SK-N-SH (cell line): ENCODE measurements around the gene SPINT1. TPM values are rescaled to one million over a fixed set of nuclear protein-coding genes. Genes with fewer than 3 reads are reported as not detected.

Experiments
- CTCF ChIA-PET: fragments of 300-600, 350-600 bp; formaldehyde crosslinking; extraction: SDS; loops from one replicate; lab custom pipeline; 2021; lab: Yijun Ruan, JAX
- POLR2A ChIA-PET: fragments of 350-600 bp; sonication (Branson Sonifier 250); formaldehyde crosslinking; extraction: SDS; loops from one replicate; lab custom pipeline; 2020; ENCODE audit warnings: antibody characterized with exemption, inconsistent platforms; lab: Yijun Ruan, JAX
- DNase-seq: peaks from one replicate; pipeline ENCODE4 v3.0.0; 2012
- H2AFZ ChIP-seq: fragments of 200-600 bp; sonication (generic); 2 replicates; pipeline ENCODE4 v1.8.1; 2016; ENCODE audit warnings: antibody characterized with exemption, mild to moderate bottlenecking, low read depth
- H3F3A ChIP-seq: fragments of 200-600 bp; sonication (generic); replicated peaks from 2 replicates; pipeline ENCODE3; 2016; ENCODE audit warnings: antibody characterized with exemption, mild to moderate bottlenecking; ENCODE audit not compliant: insufficient read depth
- H3K27ac ChIP-seq, 2 experiments: fragments of 200-500 bp in 1 of 2; fragments of 200-600 bp in 1 of 2; sonication (Bioruptor generic) in 1 of 2; sonication (generic), shearing (Covaris generic) in 1 of 2; 2 replicates each; pipeline versions ENCODE4 v1.5.1 to v1.6.1; 2014 to 2016; ENCODE audit warnings: low read depth in 2 of 2, inconsistent platforms in 1 of 2, low read length in 1 of 2, mild to moderate bottlenecking in 1 of 2, mixed read lengths in 1 of 2
- H3K27me3 ChIP-seq: fragments of 200-600 bp; sonication (generic), shearing (Covaris generic); 2 replicates; pipeline ENCODE4 v1.6.1; 2016; ENCODE audit warnings: mixed run types; ENCODE audit not compliant: insufficient read depth
- H3K36me3 ChIP-seq, 2 experiments: fragments of 200-500 bp in 1 of 2; fragments of 200-600 bp in 1 of 2; sonication (Bioruptor generic) in 1 of 2; sonication (generic) in 1 of 2; replicated peaks in 1 of 2; 2 replicates each; pipeline versions ENCODE3 to v1.5.1; 2014 to 2016; ENCODE audit warnings: low read length in 1 of 2, mild to moderate bottlenecking in 1 of 2; ENCODE audit not compliant: insufficient read depth in 2 of 2, control insufficient read depth in 1 of 2
- H3K4me1 ChIP-seq, 2 experiments: fragments of 200-500 bp in 1 of 2; fragments of 200-600 bp in 1 of 2; sonication (Bioruptor generic) in 1 of 2; sonication (generic), shearing (Covaris generic) in 1 of 2; 2 replicates each; pipeline versions ENCODE4 v1.5.1 to v1.6.1; 2014 to 2016; ENCODE audit warnings: low read depth in 1 of 2, low read length in 1 of 2, mixed run types in 1 of 2; ENCODE audit not compliant: insufficient read depth in 2 of 2, control insufficient read depth in 1 of 2
- H3K4me2 ChIP-seq: fragments of 200-600 bp; sonication (generic), shearing (Covaris generic); 2 replicates; pipeline ENCODE4 v1.6.1; 2017; ENCODE audit warnings: mixed run types
- H3K4me3 ChIP-seq, 2 experiments: fragments of 200-500 bp in 1 of 2; fragments of 200-600 bp in 1 of 2; sonication (Bioruptor generic) in 1 of 2; sonication (generic), shearing (Covaris generic) in 1 of 2; 2 replicates each; pipeline versions ENCODE4 v1.5.1 to v1.8.1; 2014 to 2016; ENCODE audit warnings: low read depth in 2 of 2, inconsistent platforms in 1 of 2, low read length in 1 of 2, mild to moderate bottlenecking in 1 of 2, mixed read lengths in 1 of 2, moderate library complexity in 1 of 2
- H3K79me2 ChIP-seq: fragments of 200-600 bp; sonication (generic); 2 replicates; pipeline ENCODE4 v1.8.1; 2017; ENCODE audit warnings: mild to moderate bottlenecking; ENCODE audit not compliant: insufficient read depth
- H3K9ac ChIP-seq: fragments of 200-600 bp; sonication (generic); 2 replicates; pipeline ENCODE4 v1.6.1; 2017; ENCODE audit warnings: mixed run types
- H3K9me2 ChIP-seq: fragments of 200-600 bp; sonication (generic); 2 replicates; pipeline ENCODE4 v1.6.1; 2017; ENCODE audit warnings: mixed run types
- H3K9me3 ChIP-seq: fragments of 200-600 bp; sonication (generic); 2 replicates; pipeline ENCODE4 v1.6.1; 2017; ENCODE audit warnings: mixed run types, mild to moderate bottlenecking, moderate library complexity
- H4K20me1 ChIP-seq: fragments of 200-600 bp; sonication (generic); 2 replicates; pipeline ENCODE4 v1.6.1; 2017; ENCODE audit warnings: mild to moderate bottlenecking, mixed run types; ENCODE audit not compliant: insufficient read depth
- CHD2 ChIP-seq: fragments of 150-350 bp; IDR thresholded peaks from 2 replicates; pipeline ENCODE4 v1.6.1; 2018; ENCODE audit warnings: low read length; ENCODE audit not compliant: partially characterized antibody
- ELF1 ChIP-seq: IDR thresholded peaks from 2 replicates; pipeline ENCODE4 v1.4.0; 2012
- EP300 ChIP-seq, 2 experiments: IDR thresholded peaks; 2 replicates each; pipeline versions ENCODE4 v1.4.0 to v1.6.1; 2012; ENCODE audit warnings: borderline replicate concordance in 1 of 2, low read depth in 1 of 2, low read length in 1 of 2
- FOSL2 ChIP-seq: IDR thresholded peaks from 2 replicates; pipeline ENCODE4 v1.4.0; 2012; ENCODE audit warnings: low read depth, mild to moderate bottlenecking, moderate library complexity, borderline replicate concordance
- FOXJ3 ChIP-seq: sonication (generic); formaldehyde crosslinking; IDR thresholded peaks from 2 replicates; pipeline ENCODE4 v1.5.1; 2020; ENCODE audit warnings: mild to moderate bottlenecking, missing genetic modification reagents
- FOXM1 ChIP-seq: IDR thresholded peaks from 2 replicates; pipeline ENCODE4 v1.4.0; 2012; ENCODE audit warnings: low read depth, mild to moderate bottlenecking
- GABPA ChIP-seq: IDR thresholded peaks from 2 replicates; pipeline ENCODE4 v1.4.0; 2012; ENCODE audit warnings: low read depth, mild to moderate bottlenecking
- MEF2A ChIP-seq: IDR thresholded peaks from 2 replicates; pipeline ENCODE4 v1.4.0; 2012; ENCODE audit warnings: low read depth, borderline replicate concordance
- MXI1 ChIP-seq: IDR thresholded peaks from 2 replicates; pipeline ENCODE4 v1.6.1; 2012; ENCODE audit warnings: mild to moderate bottlenecking, low read depth, low read length, improper control_type of control experiment
- NFIC ChIP-seq: IDR thresholded peaks from 2 replicates; pipeline ENCODE4 v1.4.0; 2012; ENCODE audit warnings: borderline replicate concordance
- NRF1 ChIP-seq: IDR thresholded peaks from 2 replicates; pipeline ENCODE4 v1.6.1; 2012; ENCODE audit warnings: low read depth, mild to moderate bottlenecking, low read length
- POLR2AphosphoS5 ChIP-seq: IDR thresholded peaks from 2 replicates; pipeline ENCODE4 v1.6.1; 2012; ENCODE audit warnings: low read depth, low read length
- RAD21 ChIP-seq: IDR thresholded peaks from 2 replicates; pipeline ENCODE4 v1.6.1; 2012; ENCODE audit warnings: mild to moderate bottlenecking, low read length
- RFX5 ChIP-seq: IDR thresholded peaks from 2 replicates; pipeline ENCODE4 v1.6.1; 2012; ENCODE audit warnings: mild to moderate bottlenecking, improper control_type of control experiment, low read length
- SIN3A ChIP-seq: IDR thresholded peaks from 2 replicates; pipeline ENCODE4 v1.6.1; 2012; ENCODE audit warnings: low read depth, mild to moderate bottlenecking, low read length, moderate library complexity, borderline replicate concordance
- SMC3 ChIP-seq: IDR thresholded peaks from 2 replicates; pipeline ENCODE4 v1.6.1; 2012; ENCODE audit warnings: low read depth, low read length, improper control_type of control experiment
- TCF12 ChIP-seq: IDR thresholded peaks from 2 replicates; pipeline ENCODE4 v1.4.0; 2012
- TEAD4 ChIP-seq: IDR thresholded peaks from 2 replicates; pipeline ENCODE4 v1.4.0; 2012; ENCODE audit warnings: mild to moderate bottlenecking, borderline replicate concordance; ENCODE audit not compliant: insufficient read depth
- YY1 ChIP-seq: IDR thresholded peaks from 2 replicates; pipeline ENCODE4 v1.4.0; 2012; ENCODE audit warnings: low read depth, mild to moderate bottlenecking
- WGBS: methylation state at CpG from one replicate; pipeline ENCODE4 v1.1.6; 2017; ENCODE audit warnings: low lambda C conversion rate; 5-methylcytosine and 5-hydroxymethylcytosine counted together
- polyA plus RNA-seq, 3 experiments: library from polyadenylated mRNA; depleted of rRNA; stranded (reverse); fragments of >200 nt; gene quantifications; 2 replicates each; pipeline ENCODE4 v1.2.3, GENCODE V29; 2012
- TF ChIP-seq, protein P1 (sequence below): fragments of 200-600 bp; sonication (generic); IDR thresholded peaks from 2 replicates; pipeline ENCODE4 v1.6.1; 2017; ENCODE audit warnings: antibody characterized with exemption, mild to moderate bottlenecking, moderate library complexity
- TF ChIP-seq, protein P2 (sequence below): IDR thresholded peaks from 2 replicates; pipeline ENCODE4 v1.4.0; 2012; ENCODE audit warnings: low read depth, borderline replicate concordance
- TF ChIP-seq, protein P3 (sequence below): IDR thresholded peaks from 2 replicates; pipeline ENCODE4 v1.6.1; 2012; ENCODE audit warnings: mild to moderate bottlenecking, low read depth, low read length, moderate library complexity
- TF ChIP-seq, protein P4 (sequence below): IDR thresholded peaks from 2 replicates; pipeline ENCODE4 v1.4.0; 2012; ENCODE audit warnings: low read depth

Gene SPINT1
- polyA plus RNA-seq, 1 of the 3 experiments (the other 2 are of a cell fraction), result 2.0 TPM

DNA sequence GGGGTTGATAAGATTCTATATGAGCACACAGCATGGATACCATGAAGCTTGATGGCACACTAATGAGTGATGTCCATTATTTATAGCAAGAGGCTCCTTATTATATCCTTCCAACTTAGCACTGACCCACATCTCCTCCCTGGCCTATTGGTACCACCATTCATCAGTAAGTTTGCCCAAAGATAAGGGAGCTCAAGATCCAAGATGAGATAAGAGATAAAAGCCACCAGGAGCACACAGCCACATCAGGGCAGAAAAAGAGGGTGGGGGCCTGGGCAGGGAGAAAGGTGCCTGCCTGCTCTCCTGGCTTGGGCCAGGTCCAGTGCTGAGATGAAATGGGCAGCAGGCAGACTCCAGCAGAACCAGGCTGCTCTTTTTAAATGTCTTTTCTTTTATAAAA, 10.9 kb upstream of the SPINT1 start:
- Histone ChIP-seq H3F3A (no peaks in the 10 kb centered on the region), H3K4me2 (no peak overlapping the region), H3K4me3 (no peak overlapping the region), H3K9me3 (no peaks in the 10 kb centered on the region), H3K4me1 (peaks cover 0 to 3% of the 10 kb centered on the region in 2 experiments; a peak in 1 of 4 replicates), H3K36me3 (no peaks in the 10 kb centered on the region), H2AFZ (no peak overlapping the region), H4K20me1 (no peaks in the 10 kb centered on the region), H3K27me3 (no peaks in the 10 kb centered on the region), H3K9ac (no peak overlapping the region), H3K79me2 (no peaks in the 10 kb centered on the region), H3K27ac (no peak overlapping the region), H3K9me2 (no peaks in the 10 kb centered on the region)
- ChIA-PET CTCF (interaction anchor here (0.7 kb wide), 1 partner anchor 191 kb away, joined by 3 read pairs; no protein-coding TSS in a partner anchor), POLR2A (interaction anchor here (0.6 kb wide), 1 partner anchor 111 kb away, joined by 4 read pairs; no protein-coding TSS in a partner anchor)
- TF ChIP-seq, protein P1, sequence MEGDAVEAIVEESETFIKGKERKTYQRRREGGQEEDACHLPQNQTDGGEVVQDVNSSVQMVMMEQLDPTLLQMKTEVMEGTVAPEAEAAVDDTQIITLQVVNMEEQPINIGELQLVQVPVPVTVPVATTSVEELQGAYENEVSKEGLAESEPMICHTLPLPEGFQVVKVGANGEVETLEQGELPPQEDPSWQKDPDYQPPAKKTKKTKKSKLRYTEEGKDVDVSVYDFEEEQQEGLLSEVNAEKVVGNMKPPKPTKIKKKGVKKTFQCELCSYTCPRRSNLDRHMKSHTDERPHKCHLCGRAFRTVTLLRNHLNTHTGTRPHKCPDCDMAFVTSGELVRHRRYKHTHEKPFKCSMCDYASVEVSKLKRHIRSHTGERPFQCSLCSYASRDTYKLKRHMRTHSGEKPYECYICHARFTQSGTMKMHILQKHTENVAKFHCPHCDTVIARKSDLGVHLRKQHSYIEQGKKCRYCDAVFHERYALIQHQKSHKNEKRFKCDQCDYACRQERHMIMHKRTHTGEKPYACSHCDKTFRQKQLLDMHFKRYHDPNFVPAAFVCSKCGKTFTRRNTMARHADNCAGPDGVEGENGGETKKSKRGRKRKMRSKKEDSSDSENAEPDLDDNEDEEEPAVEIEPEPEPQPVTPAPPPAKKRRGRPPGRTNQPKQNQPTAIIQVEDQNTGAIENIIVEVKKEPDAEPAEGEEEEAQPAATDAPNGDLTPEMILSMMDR, result no peak
- TF ChIP-seq NRF1 (no peak), YY1 (no peak), POLR2AphosphoS5 (no peak), MEF2A (no peak), TEAD4 (no peak), SIN3A (no peak), MXI1 (no peak), RFX5 (no peak), FOXJ3 (no peak), FOSL2 (no peak), EP300 (IDR thresholded peaks at IDR 0.05; ENCODE audit: borderline replicate concordance in 1 of 2, low read depth in 1 of 2, low read length in 1 of 2) (no peak), CHD2 (no peak), FOXM1 (no peak)
- TF ChIP-seq, protein P2, sequence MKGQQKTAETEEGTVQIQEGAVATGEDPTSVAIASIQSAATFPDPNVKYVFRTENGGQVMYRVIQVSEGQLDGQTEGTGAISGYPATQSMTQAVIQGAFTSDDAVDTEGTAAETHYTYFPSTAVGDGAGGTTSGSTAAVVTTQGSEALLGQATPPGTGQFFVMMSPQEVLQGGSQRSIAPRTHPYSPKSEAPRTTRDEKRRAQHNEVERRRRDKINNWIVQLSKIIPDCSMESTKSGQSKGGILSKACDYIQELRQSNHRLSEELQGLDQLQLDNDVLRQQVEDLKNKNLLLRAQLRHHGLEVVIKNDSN, result no peak
- DNase-seq, result no peak

DNA sequence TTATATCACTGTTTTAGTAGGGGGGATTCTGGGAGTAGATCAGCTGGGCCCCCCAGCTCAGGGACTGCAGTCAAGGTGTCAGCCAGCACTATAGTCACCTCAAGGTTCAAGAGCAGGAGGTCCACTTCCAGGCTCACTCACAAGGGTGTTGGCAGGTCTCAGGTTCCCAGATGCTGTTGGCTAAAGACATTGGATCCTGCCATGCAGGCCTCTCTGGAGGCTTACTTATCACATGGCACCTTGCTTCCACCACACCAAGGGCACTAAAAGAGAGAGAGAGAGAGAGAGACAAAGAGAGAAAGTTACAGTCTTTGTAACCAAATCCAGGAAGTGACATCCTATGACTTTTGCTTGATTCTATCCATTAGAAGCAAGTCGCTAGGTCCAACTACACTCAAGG, 7.8 kb upstream of the SPINT1 start:
- CTCF ChIA-PET, result no interaction called here
- POLR2A ChIA-PET, result no interaction called here
- WGBS, result 86% methylated on average over 1 of the region's 1 CpG
- TF ChIP-seq RAD21 (no peak), CHD2 (no peak), ELF1 (no peak), TCF12 (no peak), MXI1 (no peak), SMC3 (no peak), POLR2AphosphoS5 (no peak), GABPA (no peak), FOSL2 (no peak), NFIC (no peak), SIN3A (no peak)
- TF ChIP-seq, protein P2, result no peak
- TF ChIP-seq, protein P3, sequence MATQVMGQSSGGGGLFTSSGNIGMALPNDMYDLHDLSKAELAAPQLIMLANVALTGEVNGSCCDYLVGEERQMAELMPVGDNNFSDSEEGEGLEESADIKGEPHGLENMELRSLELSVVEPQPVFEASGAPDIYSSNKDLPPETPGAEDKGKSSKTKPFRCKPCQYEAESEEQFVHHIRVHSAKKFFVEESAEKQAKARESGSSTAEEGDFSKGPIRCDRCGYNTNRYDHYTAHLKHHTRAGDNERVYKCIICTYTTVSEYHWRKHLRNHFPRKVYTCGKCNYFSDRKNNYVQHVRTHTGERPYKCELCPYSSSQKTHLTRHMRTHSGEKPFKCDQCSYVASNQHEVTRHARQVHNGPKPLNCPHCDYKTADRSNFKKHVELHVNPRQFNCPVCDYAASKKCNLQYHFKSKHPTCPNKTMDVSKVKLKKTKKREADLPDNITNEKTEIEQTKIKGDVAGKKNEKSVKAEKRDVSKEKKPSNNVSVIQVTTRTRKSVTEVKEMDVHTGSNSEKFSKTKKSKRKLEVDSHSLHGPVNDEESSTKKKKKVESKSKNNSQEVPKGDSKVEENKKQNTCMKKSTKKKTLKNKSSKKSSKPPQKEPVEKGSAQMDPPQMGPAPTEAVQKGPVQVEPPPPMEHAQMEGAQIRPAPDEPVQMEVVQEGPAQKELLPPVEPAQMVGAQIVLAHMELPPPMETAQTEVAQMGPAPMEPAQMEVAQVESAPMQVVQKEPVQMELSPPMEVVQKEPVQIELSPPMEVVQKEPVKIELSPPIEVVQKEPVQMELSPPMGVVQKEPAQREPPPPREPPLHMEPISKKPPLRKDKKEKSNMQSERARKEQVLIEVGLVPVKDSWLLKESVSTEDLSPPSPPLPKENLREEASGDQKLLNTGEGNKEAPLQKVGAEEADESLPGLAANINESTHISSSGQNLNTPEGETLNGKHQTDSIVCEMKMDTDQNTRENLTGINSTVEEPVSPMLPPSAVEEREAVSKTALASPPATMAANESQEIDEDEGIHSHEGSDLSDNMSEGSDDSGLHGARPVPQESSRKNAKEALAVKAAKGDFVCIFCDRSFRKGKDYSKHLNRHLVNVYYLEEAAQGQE, result no peak
- TF ChIP-seq, protein P4, sequence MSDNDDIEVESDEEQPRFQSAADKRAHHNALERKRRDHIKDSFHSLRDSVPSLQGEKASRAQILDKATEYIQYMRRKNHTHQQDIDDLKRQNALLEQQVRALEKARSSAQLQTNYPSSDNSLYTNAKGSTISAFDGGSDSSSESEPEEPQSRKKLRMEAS, result no peak

More for the DNA sequence above, 7.8 kb upstream of the SPINT1 start:
- DNase-seq, result no peak
- H3K36me3 ChIP-seq, result no peaks in the 10 kb centered on the region
- H3K4me2 ChIP-seq, result no peak overlapping the region
- H3K4me1 ChIP-seq, result peaks cover 0 to 3% of the 10 kb centered on the region in 2 experiments; a peak in 1 of 4 replicates
- no peaks in the 10 kb centered on the region for H3K79me2 ChIP-seq
- H3K27ac ChIP-seq, result no peak overlapping the region
- H2AFZ ChIP-seq, result no peak overlapping the region
- no peak overlapping the region for H3K9ac ChIP-seq
- no peaks in the 10 kb centered on the region for H3K9me3 ChIP-seq
- H3K27me3 ChIP-seq, result no peaks in the 10 kb centered on the region
- H4K20me1 ChIP-seq, result no peaks in the 10 kb centered on the region
- no peak overlapping the region for H3K4me3 ChIP-seq
- no peaks in the 10 kb centered on the region for H3K9me2 ChIP-seq
- no peaks in the 10 kb centered on the region for H3F3A ChIP-seq
